ENCODE results near the gene ITFG1. TPM values are rescaled to one million over a fixed set of nuclear protein-coding genes. Genes with fewer than 3 reads are reported as not detected.
"Not testable (repeated sequence)": the region's sequence is repeated elsewhere in the genome, so short reads cannot be mapped to it uniquely, and the experiment has no call there.

Gene ITFG1
- total and polyA plus RNA-seq, 8 donors, result 8.1 to 90.0 (median 32.2) TPM

- intact Hi-C loops (cut with DNase I; ENCODE audit: low total_unique reads), result no loop called here
- WGBS, 5 donors, result 91 to 98% (median 97%) methylated on average over 3 of the region's 3 CpGs
- Histone ChIP-seq H3K36me3 (no peaks in the 10 kb centered on the region), H3K9me3 (no peaks in the 10 kb centered on the region), H3K4me3 (no peak overlapping the region), H3K4me1 (peaks cover 0 to 33% (median 6%) of the 10 kb centered on the region in 4 donors), H3K27ac (no peak overlapping the region), H3K27me3 (no peaks in the 10 kb centered on the region)
- no peak for TF ChIP-seq POLR2AphosphoS5 (IDR thresholded peaks at IDR 0.05)
- no peak for TF ChIP-seq POLR2A (IDR thresholded peaks at IDR 0.05)
- no peak for DNase-seq
Observed at GRCh38 chr16:47480410-47480809, 19.5 kb upstream of the ITFG1 start.

- no peak overlapping the region for H3K27ac ChIP-seq
- H3K4me3 ChIP-seq, result no peak overlapping the region
- DNase-seq, result no peak
- no peaks in the 10 kb centered on the region for H3K27me3 ChIP-seq
- H3K36me3 ChIP-seq, result no peaks in the 10 kb centered on the region
- intact Hi-C loops (cut with DNase I; ENCODE audit: low total_unique reads), result no loop called here
- 53 to 70% (median 64%) methylated on average over 1 of the region's 1 CpG for WGBS, 5 donors
- peaks cover 0 to 41% (median 6%) of the 10 kb centered on the region in 4 donors for H3K4me1 ChIP-seq
- H3K9me3 ChIP-seq, result no peaks in the 10 kb centered on the region
- TF ChIP-seq CTCF (IDR thresholded peaks at IDR 0.05) (no peak), POLR2AphosphoS5 (IDR thresholded peaks at IDR 0.05) (no peak), POLR2A (IDR thresholded peaks at IDR 0.05) (no peak), EP300 (IDR thresholded peaks at IDR 0.05) (no peak)
Observed at GRCh38 chr16:47477679-47478078, 16.8 kb upstream of the ITFG1 start.

GRCh38 chr16:47476654-47477345 is 15.9 kb upstream of the ITFG1 start:
- Histone ChIP-seq H3K9me3 (no peaks in the 10 kb centered on the region), H3K36me3 (no peaks in the 10 kb centered on the region), H3K27ac (no peak overlapping the region), H3K4me3 (no peak overlapping the region), H3K4me1 (peaks cover 0 to 41% (median 6%) of the 10 kb centered on the region in 4 donors), H3K27me3 (no peaks in the 10 kb centered on the region)
- TF ChIP-seq EP300 (IDR thresholded peaks at IDR 0.05) (no peak), CTCF (IDR thresholded peaks at IDR 0.05) (no peak), POLR2AphosphoS5 (IDR thresholded peaks at IDR 0.05) (no peak), POLR2A (IDR thresholded peaks at IDR 0.05) (no peak)
- intact Hi-C loops (cut with DNase I; ENCODE audit: low total_unique reads), result no loop called here
- no peak for DNase-seq

- no peaks in the 10 kb centered on the region for H3K9me3 ChIP-seq
- peaks cover 0 to 41% (median 6%) of the 10 kb centered on the region in 4 donors for H3K4me1 ChIP-seq
- intact Hi-C loops (cut with DNase I; ENCODE audit: low total_unique reads), result no loop called here
- DNase-seq, result no peak
- no peak overlapping the region for H3K4me3 ChIP-seq
- no peak overlapping the region for H3K27ac ChIP-seq
- WGBS, 5 donors, result 45 to 64% (median 48%) methylated on average over 1 of the region's 1 CpG
- H3K36me3 ChIP-seq, result no peaks in the 10 kb centered on the region
- H3K27me3 ChIP-seq, result no peaks in the 10 kb centered on the region
- TF ChIP-seq CTCF (IDR thresholded peaks at IDR 0.05) (no peak), EP300 (IDR thresholded peaks at IDR 0.05) (no peak), POLR2AphosphoS5 (IDR thresholded peaks at IDR 0.05) (no peak), POLR2A (IDR thresholded peaks at IDR 0.05) (no peak)
Observed at GRCh38 chr16:47475786-47476185, 14.9 kb upstream of the ITFG1 start.

- intact Hi-C loops (cut with DNase I; ENCODE audit: low total_unique reads), result no loop called here
- 92 to 95% (median 93%) methylated on average over 3 of the region's 3 CpGs for WGBS, 5 donors
- no peaks in the 10 kb centered on the region for H3K9me3 ChIP-seq
- H3K4me1 ChIP-seq, result peaks cover 0 to 43% (median 2%) of the 10 kb centered on the region in 4 donors
- no peaks in the 10 kb centered on the region for H3K36me3 ChIP-seq
- DNase-seq, result no peak
- no peak overlapping the region for H3K4me3 ChIP-seq
- TF ChIP-seq POLR2AphosphoS5 (IDR thresholded peaks at IDR 0.05) (no peak), CTCF (IDR thresholded peaks at IDR 0.05) (no peak), EP300 (IDR thresholded peaks at IDR 0.05) (no peak), POLR2A (IDR thresholded peaks at IDR 0.05) (no peak)
- H3K27me3 ChIP-seq, result no peaks in the 10 kb centered on the region
- no peak overlapping the region for H3K27ac ChIP-seq
Observed at GRCh38 chr16:47473792-47474191, 12.9 kb upstream of the ITFG1 start.

GRCh38 chr16:47473004-47473403 is 12.1 kb upstream of the ITFG1 start:
- H3K27me3 ChIP-seq; DNase-seq; intact Hi-C loops (cut with DNase I; ENCODE audit: low total_unique reads); H3K4me3 ChIP-seq; H3K36me3 ChIP-seq; H3K9me3 ChIP-seq; H3K27ac ChIP-seq: not testable (repeated sequence)
- peaks cover 0 to 46% (median 7%) of the 10 kb centered on the region in 4 donors for H3K4me1 ChIP-seq
- 88 to 96% (median 94%) methylated on average over 2 of the region's 2 CpGs for WGBS, 5 donors

Measured in stomach (tissue), 9 donors.